Right kidney (tissue), 9 donors: ENCODE measurements around the gene ASIC5.
"Not testable (repeated sequence)": the region's sequence is repeated elsewhere in the genome, so short reads cannot be mapped to it uniquely, and the experiment has no call there.

Experiments used
- DNase-seq: peaks from one replicate; pipeline ENCODE4 v3.0.0-alpha.2; 2016
- long read RNA-seq, 8 donors: transcript quantifications; one replicate each; lab custom pipeline, GENCODE V29; 2026

Gene ASIC5, protein sequence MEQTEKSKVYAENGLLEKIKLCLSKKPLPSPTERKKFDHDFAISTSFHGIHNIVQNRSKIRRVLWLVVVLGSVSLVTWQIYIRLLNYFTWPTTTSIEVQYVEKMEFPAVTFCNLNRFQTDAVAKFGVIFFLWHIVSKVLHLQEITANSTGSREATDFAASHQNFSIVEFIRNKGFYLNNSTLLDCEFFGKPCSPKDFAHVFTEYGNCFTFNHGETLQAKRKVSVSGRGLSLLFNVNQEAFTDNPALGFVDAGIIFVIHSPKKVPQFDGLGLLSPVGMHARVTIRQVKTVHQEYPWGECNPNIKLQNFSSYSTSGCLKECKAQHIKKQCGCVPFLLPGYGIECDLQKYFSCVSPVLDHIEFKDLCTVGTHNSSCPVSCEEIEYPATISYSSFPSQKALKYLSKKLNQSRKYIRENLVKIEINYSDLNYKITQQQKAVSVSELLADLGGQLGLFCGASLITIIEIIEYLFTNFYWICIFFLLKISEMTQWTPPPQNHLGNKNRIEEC
- long read RNA-seq, donor 1: 0 reads
- long read RNA-seq, donor 2: 0 reads
- long read RNA-seq, donor 3: 0 reads
- long read RNA-seq, donor 4: 0 reads
- long read RNA-seq, donor 5: 0 reads
- long read RNA-seq, donor 6: 0 reads
- long read RNA-seq, donor 7: 0 reads
- long read RNA-seq, donor 8: 0 reads

- DNase-seq: no peak
Measured at GRCh38 chr4:155866177-155866576, at the start of gene ASIC5. TSS of gene ASIC5 (minus strand) at chr4:155866277. CDS start at chr4:155866226, 51 bp downstream.

DNA sequence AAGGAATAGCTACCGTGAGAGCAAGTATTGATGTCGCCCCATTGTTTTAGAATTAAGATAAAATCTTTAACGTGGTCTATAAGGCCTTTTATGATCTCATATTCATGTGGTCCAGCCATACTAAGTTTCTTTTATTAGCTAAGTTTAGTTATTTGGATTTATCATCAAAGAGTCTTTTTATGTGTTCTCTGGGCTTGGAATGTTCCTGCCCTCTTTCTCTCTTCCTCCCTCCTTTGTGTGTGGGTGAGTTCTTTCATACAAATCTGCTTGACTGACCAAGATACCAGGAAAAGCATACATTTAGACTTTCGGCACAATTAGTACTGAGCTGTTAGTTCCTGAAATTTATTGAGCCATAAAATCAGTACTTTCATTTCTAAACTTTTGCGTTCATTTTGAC lies 48.7 kb upstream of the ASIC5 start:
- DNase-seq: no peak

DNA sequence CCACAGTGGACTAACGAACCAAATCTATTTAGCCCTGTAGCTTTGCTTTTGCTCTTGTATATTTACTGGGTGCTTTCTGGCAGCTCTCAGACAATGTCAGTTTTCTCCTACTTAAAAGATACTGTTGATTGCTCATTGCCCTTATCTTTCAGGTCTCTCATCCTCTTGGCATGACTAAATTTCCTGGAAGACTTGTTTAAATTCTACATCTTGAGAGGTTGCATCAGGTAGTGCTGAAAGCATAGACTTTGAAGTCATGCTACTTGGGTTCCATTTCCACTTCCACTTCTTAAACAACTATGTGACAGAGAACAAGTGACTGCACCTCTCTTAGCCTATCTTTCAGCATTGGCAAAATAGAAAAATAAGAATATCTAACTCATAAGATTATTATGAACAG lies 45.8 kb upstream of the ASIC5 start:
- DNase-seq: no peak

DNA sequence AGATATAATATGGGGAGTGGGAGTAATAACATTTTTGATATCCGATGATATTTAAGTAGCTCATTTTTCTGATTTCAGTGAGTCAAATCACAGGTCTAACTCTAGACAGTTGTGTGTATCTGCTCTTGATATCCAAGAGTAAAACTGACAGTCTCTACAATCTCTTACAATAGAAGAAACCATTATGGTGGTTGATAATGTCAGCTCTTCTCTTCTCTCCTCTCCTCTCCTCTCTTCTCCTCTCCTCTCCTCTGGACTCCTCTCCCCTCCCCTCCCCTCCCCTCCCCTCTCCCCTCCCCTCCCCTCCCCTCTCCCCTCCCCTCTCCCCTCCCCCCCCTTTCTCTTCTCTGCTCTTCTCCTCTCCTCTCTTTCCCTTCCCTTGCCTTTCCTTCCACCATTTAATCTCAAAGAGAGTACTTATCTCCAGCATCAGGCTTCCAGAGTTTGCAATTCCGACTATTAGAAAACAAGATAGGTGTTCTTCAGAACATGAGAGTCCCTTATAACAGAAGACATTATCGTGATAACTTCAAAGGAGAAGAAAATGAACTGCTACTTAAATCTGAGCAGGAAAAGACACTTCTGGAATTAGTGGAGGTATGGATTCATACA lies 43.6 kb upstream of the ASIC5 start:
- no peak for DNase-seq

DNA sequence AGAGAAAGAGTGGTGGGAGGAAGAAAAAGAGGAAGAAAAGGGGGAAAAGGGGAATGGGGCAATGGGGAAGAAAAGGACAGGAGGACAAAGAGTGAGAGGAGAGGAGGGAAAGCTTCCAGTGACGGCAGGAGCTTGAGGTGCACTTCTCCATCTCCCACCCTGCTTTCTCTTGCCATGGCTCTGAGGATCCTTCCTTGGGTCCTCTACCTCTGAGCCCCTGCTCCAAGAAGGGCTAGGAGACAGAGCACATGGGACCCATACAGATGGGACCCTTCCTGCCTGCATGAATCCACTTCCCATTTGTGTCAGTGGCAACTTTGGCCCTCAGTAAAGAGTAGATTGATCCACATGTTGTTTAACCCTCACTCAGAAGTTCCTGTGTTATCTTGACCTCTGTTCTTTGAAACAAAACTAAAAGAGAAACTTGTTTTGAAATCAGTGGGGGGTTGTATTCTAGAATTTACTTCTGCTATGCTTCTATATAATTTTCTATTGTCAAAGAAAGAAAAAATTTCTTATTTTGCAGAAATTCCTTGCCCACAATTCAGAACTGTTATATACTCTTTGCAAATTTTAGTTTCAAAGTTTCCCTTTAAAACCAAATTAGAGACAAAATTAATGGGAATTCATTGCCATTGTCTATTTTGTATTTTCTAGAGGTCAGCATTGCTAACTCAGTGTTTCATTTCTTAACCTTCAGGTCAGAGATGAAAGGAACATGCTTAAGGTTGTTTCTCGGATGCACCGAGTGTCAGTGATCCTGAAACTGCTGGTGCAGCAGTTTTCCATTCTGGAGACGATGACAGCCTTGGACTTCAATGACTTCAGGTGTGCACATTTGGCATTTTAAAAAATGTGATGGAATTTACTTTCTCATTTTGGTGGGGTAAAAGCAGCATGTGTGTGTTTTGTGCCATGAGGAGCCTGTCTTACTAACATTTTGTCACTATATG lies 42.4 kb upstream of the ASIC5 start:
- DNase-seq: no peak

- no peak for DNase-seq
Measured at GRCh38 chr4:155907556-155907955, 41.5 kb upstream of the ASIC5 start.

DNA sequence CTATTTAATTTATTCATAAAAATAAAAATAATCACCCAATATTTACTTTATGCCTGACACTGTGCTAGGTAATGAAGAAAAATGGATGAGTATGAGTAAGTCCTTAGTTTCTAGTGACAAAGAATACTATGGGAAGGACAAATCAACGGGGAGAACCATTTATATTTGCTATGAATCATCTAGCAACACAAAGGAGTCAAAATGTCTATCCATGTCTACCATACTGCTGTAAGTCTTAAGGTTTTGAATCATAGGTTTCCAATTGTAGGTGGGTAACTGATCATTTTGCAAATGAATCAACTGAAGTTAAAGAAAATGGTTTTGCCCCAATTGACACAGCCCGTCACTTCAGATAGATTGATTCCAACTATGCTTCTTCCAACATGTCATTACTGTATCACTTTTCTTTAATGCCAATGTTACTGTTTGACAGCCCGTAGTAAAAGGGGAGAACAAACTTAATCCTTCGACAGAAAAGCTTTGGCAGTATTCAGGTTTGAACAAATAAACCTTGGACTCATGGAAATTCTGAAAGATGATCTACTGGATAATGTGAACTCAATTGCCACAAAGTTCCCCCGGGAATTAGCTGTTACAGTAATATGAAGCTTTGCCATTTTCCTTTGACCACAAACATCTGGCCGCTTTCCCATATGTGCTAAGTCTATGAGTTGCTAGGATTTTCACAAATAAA lies 40.6 kb upstream of the ASIC5 start:
- no peak for DNase-seq

DNA sequence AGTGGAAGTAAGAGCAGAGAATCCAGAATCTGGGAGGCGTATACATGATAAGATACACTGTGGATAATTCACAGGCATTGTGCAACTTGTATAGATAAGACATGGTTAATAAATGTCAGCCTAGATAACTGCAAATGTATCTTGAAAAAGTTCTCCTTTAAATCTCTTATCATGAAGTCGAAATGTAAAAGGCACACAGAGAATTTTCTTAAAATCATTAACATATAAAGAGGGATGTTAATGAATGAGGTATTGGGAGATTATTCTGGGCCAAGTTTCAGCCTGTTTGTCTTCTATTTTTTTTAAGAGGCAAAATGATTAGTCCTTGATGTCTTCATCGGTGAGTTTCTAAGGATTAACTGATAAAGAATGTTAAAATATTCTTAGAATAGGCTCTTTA lies 38.3 kb upstream of the ASIC5 start:
- DNase-seq: no peak

DNA sequence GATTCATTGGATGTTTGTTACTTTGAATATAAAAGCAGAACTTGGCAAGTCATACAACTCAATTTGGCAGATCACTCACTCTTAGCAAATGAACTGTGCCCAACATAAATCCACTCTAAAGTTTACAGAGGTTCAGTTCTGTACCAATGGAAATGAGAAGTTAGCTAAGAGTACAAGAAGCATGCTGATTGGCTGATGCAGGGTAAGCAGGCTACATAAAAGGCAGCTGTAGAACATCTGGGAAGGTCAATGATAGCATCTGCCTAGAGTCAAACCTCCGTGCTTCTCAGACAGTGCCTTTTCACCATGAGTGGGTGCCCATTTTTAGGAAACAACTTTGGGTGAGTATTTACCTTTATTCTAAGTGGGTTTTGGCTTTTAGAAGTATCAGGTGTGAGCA lies 37.4 kb upstream of the ASIC5 start, which contains the start of gene TDO2:
Gene TDO2, plus strand, starts transcription at position 244 of the 400 bp plus-strand sequence. Its CDS starts 63 bp downstream, at position 307.
- no peak for DNase-seq

GRCh38 chr4:155901013-155901412 lies 34.9 kb upstream of the ASIC5 start:
- no peak for DNase-seq

DNA sequence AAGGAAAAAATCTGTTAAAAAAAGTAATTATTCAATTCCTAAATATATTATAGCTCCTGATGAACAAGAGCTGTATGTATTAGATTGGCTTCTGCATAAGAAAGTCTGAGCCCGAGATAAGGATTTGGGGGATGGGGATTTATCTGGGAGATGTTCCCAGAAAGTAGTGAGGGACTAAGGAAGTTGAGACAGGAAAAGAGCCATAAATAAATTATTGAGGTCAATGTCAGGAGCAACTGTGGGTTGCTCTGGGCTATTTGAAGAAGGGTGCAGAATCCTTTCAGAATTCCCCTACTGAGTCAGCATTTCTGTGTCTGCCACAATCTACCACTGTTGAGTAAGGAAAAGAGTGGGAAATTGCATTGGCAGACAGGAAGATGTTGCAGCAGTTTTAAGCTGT lies 34.3 kb upstream of the ASIC5 start:
- DNase-seq: no peak

- DNase-seq: no peak
Measured at GRCh38 chr4:155899891-155900290, 33.8 kb upstream of the ASIC5 start.

DNA sequence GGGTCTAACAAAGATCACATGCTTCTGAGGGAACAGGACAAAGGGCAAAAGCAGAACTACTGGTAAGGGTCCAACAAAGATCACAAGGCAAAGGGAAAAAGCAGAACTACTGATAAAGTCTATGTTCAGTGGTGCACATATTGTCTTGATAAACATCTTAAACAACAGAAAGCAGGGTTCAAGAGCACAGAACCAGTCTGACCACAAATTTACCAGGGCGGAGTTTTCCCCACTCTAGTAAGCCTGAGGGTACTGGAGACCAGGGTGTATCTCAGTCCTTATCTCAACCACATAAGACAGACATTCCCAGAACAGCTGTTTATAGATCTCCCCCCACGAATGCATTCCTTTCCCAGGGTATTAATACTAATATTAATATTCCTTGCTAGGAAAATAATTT lies 32.3 kb upstream of the ASIC5 start:
- DNase-seq: not testable (repeated sequence)

DNA sequence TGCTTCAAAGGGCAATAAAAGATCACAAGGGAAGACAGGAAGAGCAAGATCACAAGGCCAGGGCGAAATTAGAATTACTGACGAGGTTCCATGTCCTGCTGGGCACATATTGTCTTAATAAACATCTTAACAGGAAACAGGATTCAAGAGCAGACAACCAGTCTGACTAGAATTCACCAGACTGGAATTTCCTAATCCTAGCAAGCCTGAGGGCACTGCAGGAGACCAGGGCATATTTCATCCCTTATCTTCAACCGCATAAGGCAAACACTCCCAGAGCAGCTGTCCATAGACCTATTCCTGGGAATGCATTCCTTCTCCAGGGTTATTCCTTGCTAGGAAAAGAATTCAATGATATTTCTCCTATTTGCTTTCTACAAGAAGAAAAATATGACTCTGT lies 25.0 kb upstream of the ASIC5 start:
- no peak for DNase-seq

GRCh38 chr4:155889946-155890345 lies 23.9 kb upstream of the ASIC5 start:
- DNase-seq: no peak

DNA sequence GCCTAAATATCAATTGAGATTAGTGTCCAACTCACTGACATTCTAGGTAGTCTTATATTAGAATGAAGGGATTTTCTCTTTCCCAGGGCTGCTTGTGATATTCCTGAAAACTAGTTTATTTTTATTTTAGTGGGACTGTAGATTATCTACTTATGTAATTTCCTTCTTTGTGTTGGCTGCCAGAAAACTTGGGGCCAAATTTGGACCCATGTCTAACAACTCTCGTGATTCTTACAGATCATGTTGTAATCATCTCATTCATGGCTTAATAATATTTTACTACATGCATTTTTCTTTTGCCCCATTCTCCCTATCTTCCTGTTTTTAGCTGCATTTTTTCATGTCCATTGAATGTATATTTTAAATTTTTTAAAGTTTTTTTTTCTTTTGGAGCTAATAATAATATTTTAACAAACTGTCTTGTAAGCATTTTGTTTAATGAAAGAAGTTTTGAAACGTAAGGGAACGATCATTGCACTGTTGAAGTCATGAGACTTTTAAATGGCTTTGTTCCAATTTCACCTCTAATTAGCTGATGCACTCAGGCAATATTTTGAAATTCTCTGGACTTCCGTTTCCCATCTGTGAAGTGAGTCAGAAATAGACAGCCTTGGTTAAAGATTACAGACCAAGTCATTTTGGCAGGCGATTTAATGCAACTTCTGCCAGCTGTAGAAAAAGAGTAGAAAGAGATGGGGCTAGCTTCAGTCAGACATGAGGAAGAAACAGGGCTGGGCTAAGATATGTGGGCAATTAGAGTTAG lies 23.1 kb upstream of the ASIC5 start:
- no peak for DNase-seq

DNA sequence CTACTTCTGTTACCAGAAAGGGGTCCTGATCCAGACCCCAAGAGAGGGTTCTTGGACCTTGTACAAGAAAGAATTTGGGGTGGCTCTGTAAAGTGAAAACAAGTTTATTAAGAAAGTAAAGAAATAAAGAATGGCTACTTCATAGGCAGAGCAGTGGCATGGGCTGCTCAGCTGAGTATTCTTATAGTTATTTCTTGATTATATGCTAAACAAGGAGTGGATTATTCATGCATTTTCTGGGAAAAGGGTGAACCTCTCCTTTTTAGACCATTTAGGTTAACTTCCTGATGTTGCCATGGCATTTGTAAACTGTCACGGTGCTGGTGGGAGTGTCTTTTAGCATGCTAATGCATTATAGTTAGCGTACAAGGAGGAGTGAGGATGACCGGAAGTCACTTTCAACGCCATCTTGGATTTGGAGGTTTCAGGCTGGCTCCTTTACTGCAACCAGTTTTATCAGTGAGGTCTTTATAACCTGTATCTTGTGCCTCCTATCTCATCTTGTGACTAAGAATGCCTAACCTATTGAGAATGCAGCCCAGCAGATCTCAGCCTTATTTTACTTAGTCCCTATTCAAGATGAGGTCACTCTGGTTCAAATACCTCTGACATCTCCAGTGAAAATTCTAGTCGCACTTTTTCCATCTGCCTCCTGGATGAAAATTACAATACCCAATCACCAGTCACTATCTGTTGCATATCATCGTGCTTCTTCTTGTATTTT lies 21.9 kb upstream of the ASIC5 start:
- DNase-seq: no peak

DNA sequence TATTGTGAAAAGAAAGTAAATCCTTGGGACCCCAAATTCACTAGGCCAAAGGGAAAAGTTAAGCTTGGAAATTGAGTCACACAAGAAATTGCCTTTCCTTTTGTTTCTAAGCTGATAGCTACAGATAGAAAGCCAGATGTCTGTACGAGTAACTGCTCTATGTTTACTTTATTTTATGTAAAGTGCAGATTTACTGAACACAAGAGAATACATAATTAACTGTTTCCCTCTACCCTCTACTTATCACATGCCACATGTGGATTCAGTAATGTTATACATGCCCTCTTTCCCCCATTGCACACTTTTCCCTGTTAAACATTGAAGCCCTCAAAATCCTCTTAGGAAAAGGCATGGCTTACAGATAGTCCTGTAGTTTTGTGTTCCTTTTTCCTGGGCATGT lies 21.0 kb upstream of the ASIC5 start:
- no peak for DNase-seq

GRCh38 chr4:155885666-155886065 lies 19.6 kb upstream of the ASIC5 start:
- no peak for DNase-seq

DNA sequence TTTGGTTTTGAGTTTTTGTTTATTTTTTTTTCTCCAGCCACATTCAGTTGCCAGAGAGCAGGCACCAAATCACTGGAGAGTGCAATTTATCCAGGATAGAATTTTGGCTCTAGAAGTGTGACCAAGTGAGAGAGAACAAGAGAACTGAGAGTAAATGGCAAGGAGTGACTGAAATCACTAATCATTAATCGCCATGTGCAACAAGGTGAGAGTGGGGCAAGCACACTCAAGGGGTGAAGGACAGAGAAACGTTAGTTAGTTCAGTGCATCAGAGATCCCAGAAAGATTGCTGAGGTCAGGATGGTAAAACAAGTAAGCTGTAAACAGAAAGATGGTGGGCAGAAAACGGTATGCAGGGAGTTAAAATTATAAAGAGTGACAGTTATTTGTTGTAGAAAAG lies 17.8 kb upstream of the ASIC5 start:
- DNase-seq: no peak
